ENCODE measurements around the gene GSN. TPM values are rescaled to one million over a fixed set of nuclear protein-coding genes. Genes with fewer than 3 reads are reported as not detected.

Gene GSN
- total RNA-seq, 1 experiment from 2014 or later: 68.3 TPM

GRCh38 chr9:121324755-121325154 lies 56.8 kb downstream of the GSN start:
- Mint-ChIP-seq H3K36me3 (ENCODE audit: insufficient read depth, unreplicated experiment) (peaks cover 22% of the 10 kb centered on the region), H3K9me3 (ENCODE audit: low read depth, unreplicated experiment) (no peaks in the 10 kb centered on the region), H3K4me3 (ENCODE audit: low read depth, unreplicated experiment) (no peak overlapping the region), H3K4me1 (ENCODE audit: low read depth, unreplicated experiment) (peaks cover 14% of the 10 kb centered on the region), H3K27ac (ENCODE audit: unreplicated experiment) (no peak overlapping the region), H3K27me3 (ENCODE audit: unreplicated experiment) (no peaks in the 10 kb centered on the region)
- intact Hi-C loops (cut with micrococcal nuclease; ENCODE audit: unreplicated experiment): loop anchor here (5.0 kb wide), 2 partner anchors 37 to 112 kb away; no protein-coding TSS in a partner anchor
- DNase-seq: no peak
- TF ChIP-seq CTCF (IDR thresholded peaks at IDR 0.05; ENCODE audit: unreplicated experiment): no peak
- CTCF ChIA-PET: no interaction called here
- no TSS peak for BruUV-seq (replicated peaks)

DNA sequence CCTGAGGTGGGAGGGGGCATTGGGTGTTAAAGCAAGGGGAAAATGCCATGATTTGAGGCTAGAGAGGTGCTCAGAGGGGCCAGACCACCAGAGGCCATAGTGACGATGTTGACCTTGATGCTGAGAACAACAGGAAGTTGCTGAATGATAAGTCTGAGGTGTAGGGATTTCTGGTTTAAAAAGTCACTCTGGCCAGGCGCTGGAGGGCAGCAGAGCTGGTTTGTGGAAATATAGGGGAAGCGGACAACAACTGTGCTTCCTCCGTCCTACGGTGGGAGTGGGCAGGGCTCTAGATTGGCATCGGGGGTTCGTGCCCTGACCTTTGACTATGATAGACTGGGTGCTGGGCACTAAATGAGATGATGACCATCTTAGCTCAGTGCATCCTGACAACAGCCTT lies 57.4 kb downstream of the GSN start:
- H3K27me3 Mint-ChIP-seq (ENCODE audit: unreplicated experiment): no peaks in the 10 kb centered on the region
- peaks cover 14% of the 10 kb centered on the region for H3K4me1 Mint-ChIP-seq (ENCODE audit: low read depth, unreplicated experiment)
- intact Hi-C loops (cut with micrococcal nuclease; ENCODE audit: unreplicated experiment): no loop called here
- no peak overlapping the region for H3K4me3 Mint-ChIP-seq (ENCODE audit: low read depth, unreplicated experiment)
- no peak overlapping the region for H3K27ac Mint-ChIP-seq (ENCODE audit: unreplicated experiment)
- no peak for TF ChIP-seq CTCF (IDR thresholded peaks at IDR 0.05; ENCODE audit: unreplicated experiment)
- H3K9me3 Mint-ChIP-seq (ENCODE audit: low read depth, unreplicated experiment): no peaks in the 10 kb centered on the region
- CTCF ChIA-PET: no interaction called here
- BruUV-seq (replicated peaks): no TSS peak
- no peak for DNase-seq
- peaks cover 18% of the 10 kb centered on the region for H3K36me3 Mint-ChIP-seq (ENCODE audit: insufficient read depth, unreplicated experiment)

DNA sequence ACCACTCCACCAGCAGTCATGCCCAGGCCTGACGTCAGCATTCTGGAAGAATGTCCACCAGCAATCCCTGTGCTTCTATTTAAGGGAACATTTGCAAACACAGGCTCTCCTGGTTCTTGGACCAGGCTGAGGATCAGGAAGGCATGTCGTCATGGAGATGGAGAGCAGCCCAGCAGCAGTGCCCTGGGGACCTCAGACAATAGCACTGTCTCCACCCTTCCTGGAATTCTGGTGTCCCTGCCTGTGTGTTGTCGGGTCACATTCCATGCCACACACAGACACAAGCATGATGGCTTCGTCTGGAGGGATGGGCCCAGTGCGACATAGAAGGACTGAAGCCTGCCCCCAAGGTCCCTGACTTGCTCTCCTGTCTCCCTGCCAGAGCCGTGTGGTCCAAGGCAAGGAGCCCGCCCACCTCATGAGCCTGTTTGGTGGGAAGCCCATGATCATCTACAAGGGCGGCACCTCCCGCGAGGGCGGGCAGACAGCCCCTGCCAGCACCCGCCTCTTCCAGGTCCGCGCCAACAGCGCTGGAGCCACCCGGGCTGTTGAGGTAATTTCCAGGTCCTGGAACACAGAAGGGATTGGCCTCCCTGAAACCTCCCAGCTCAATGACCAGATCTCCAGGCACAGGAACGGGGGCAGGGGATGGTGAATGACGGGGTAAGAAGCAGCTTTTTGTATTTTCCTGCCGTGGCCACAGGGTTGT lies 58.3 kb downstream of the GSN start:
- H3K27ac Mint-ChIP-seq (ENCODE audit: unreplicated experiment): no peak overlapping the region
- H3K4me3 Mint-ChIP-seq (ENCODE audit: low read depth, unreplicated experiment): no peak overlapping the region
- intact Hi-C loops (cut with micrococcal nuclease; ENCODE audit: unreplicated experiment): no loop called here
- TF ChIP-seq CTCF (IDR thresholded peaks at IDR 0.05; ENCODE audit: unreplicated experiment): no peak
- peaks cover 14% of the 10 kb centered on the region for H3K4me1 Mint-ChIP-seq (ENCODE audit: low read depth, unreplicated experiment)
- no peak for DNase-seq
- CTCF ChIA-PET: no interaction called here
- H3K9me3 Mint-ChIP-seq (ENCODE audit: low read depth, unreplicated experiment): no peaks in the 10 kb centered on the region
- no peaks in the 10 kb centered on the region for H3K27me3 Mint-ChIP-seq (ENCODE audit: unreplicated experiment)
- BruUV-seq (replicated peaks): no TSS peak
- peaks cover 19% of the 10 kb centered on the region for H3K36me3 Mint-ChIP-seq (ENCODE audit: insufficient read depth, unreplicated experiment)

DNA sequence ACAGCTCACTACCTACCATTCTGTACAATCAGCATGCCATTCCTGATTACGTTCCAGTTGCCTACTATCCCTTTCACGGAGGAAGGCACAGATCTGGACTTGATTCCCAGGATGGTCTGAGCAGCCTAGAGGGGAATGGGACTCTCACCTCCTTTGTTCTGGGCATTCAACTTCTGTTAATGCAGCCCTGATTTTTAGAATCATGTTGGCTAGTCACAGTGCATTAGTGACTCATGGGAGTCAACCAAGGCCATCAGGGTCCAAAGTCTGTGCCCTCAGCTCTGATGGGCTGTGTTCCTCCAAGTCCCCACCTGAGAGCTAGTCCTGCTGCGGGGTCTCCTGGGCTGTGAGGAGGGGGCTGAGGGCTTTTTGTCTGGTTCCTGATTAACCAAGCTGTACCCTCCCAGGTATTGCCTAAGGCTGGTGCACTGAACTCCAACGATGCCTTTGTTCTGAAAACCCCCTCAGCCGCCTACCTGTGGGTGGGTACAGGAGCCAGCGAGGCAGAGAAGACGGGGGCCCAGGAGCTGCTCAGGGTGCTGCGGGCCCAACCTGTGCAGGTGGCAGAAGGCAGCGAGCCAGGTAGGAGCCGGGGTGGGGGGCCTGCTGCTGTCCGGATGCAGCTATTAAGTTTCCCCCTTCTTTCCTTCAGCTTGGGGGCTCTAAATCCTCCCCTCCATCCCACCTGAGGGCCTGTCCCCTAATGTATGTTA lies 59.1 kb downstream of the GSN start:
- intact Hi-C loops (cut with micrococcal nuclease; ENCODE audit: unreplicated experiment): no loop called here
- Mint-ChIP-seq H3K4me1 (ENCODE audit: low read depth, unreplicated experiment) (peaks cover 11% of the 10 kb centered on the region), H3K9me3 (ENCODE audit: low read depth, unreplicated experiment) (no peaks in the 10 kb centered on the region), H3K36me3 (ENCODE audit: insufficient read depth, unreplicated experiment) (peaks cover 19% of the 10 kb centered on the region), H3K27me3 (ENCODE audit: unreplicated experiment) (no peaks in the 10 kb centered on the region), H3K27ac (ENCODE audit: unreplicated experiment) (no peak overlapping the region), H3K4me3 (ENCODE audit: low read depth, unreplicated experiment) (no peak overlapping the region)
- no peak for TF ChIP-seq CTCF (IDR thresholded peaks at IDR 0.05; ENCODE audit: unreplicated experiment)
- BruUV-seq (replicated peaks): no TSS peak
- no peak for DNase-seq
- CTCF ChIA-PET: interaction anchor here (0.6 kb wide), 1 partner anchor 49 kb away, joined by 3 read pairs; no protein-coding TSS in a partner anchor
